Fibroblast of lung (primary cell): ENCODE measurements around the gene EMSY.

Experiments
- EZH2 ChIP-seq: IDR thresholded peaks from 2 replicates; pipeline ENCODE4 v1.5.1; 2012; ENCODE audit warnings: low read length, control low read depth, mild to moderate bottlenecking; ENCODE audit errors: missing control alignments
- TF ChIP-seq, protein P1 (sequence below), 2 donors: IDR thresholded peaks in 1 of 2; conservative IDR thresholded peaks in 1 of 2; 1 replicate in 1 of 2; 2 replicates in 1 of 2; pipeline ENCODE4 v1.5.1; 2011 to 2012; ENCODE audit warnings: low read length in 2 of 2, control low read depth in 1 of 2, inconsistent platforms in 1 of 2, low read depth in 1 of 2, mild to moderate bottlenecking in 1 of 2

DNA sequence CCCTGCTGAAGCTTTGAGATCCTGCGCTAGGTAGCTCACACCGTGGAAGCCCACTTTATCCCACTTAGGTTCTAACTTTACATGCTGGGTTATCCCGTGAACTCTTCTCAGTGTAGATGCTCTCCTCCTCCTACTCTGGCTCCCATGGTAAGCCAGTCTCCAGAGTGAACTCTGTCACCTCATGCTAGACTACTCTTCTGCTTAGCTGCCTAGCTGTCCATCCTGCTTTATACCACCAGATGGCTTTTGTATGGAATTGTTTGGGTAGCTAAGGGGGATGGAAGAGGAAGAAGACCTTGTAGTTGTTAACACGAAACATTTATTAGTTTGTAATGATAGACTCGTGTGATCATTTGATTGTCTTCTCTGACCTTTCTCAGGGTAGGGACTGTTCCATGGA is 46.8 kb downstream of the EMSY start:
- TF ChIP-seq EZH2 = no peak
- TF ChIP-seq, protein P1, sequence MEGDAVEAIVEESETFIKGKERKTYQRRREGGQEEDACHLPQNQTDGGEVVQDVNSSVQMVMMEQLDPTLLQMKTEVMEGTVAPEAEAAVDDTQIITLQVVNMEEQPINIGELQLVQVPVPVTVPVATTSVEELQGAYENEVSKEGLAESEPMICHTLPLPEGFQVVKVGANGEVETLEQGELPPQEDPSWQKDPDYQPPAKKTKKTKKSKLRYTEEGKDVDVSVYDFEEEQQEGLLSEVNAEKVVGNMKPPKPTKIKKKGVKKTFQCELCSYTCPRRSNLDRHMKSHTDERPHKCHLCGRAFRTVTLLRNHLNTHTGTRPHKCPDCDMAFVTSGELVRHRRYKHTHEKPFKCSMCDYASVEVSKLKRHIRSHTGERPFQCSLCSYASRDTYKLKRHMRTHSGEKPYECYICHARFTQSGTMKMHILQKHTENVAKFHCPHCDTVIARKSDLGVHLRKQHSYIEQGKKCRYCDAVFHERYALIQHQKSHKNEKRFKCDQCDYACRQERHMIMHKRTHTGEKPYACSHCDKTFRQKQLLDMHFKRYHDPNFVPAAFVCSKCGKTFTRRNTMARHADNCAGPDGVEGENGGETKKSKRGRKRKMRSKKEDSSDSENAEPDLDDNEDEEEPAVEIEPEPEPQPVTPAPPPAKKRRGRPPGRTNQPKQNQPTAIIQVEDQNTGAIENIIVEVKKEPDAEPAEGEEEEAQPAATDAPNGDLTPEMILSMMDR (conservative IDR thresholded peaks at IDR 0.05 in 1 of 2, IDR thresholded peaks at IDR 0.05 in 1 of 2; ENCODE audit: low read depth in 1 of 2, low read length in 2 of 2) = peak in 1 of 2 donors; percentile 4
